ENCODE measurements around the gene CAMK1G. TPM values are rescaled to one million over a fixed set of nuclear protein-coding genes. Genes with fewer than 3 reads are reported as not detected.

CAMK1G gene
- total and polyA plus RNA-seq, 9 of the 15 experiments (the other 6 are each of a cell fraction or from before 2014, with no cell fraction given), result not detected

DNA sequence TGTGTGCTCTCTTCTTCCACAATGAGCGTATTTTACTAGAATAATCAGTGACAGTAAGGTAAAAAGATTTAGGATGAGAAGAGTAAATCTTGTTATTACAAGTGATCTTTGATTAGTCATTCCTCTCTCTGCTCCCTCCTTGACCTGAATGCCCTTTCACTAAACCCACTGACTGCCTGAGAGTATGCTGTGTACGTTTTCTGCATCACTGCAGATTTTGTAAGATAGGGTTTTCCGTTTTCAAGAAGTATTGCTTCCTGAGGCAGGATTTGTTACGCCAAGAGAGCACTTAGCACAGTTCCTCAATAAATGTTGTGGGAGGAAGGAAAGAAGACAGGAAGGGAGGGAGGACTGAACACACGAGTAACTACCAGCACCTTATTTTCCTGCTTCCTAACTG, 76.4 kb downstream of the CAMK1G start (continued):
- TF ChIP-seq, protein P1, sequence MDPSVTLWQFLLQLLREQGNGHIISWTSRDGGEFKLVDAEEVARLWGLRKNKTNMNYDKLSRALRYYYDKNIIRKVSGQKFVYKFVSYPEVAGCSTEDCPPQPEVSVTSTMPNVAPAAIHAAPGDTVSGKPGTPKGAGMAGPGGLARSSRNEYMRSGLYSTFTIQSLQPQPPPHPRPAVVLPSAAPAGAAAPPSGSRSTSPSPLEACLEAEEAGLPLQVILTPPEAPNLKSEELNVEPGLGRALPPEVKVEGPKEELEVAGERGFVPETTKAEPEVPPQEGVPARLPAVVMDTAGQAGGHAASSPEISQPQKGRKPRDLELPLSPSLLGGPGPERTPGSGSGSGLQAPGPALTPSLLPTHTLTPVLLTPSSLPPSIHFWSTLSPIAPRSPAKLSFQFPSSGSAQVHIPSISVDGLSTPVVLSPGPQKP (CRISPR knock-in tag; IDR thresholded peaks at IDR 0.05), result no peak
- TF ChIP-seq SOX6 (IDR thresholded peaks at IDR 0.05) (peak; percentile 39; the same call in 1 of the 2 replicates), ZNF12 (CRISPR knock-in tag; IDR thresholded peaks at IDR 0.05) (no peak), NFE2 (IDR thresholded peaks at IDR 0.05; ENCODE audit: low read depth) (peak; percentile 51; the same call in 1 of the 2 replicates), TAF1 (IDR thresholded peaks at IDR 0.05; ENCODE audit: control insufficient read depth, extremely low read depth, insufficient read depth, low read length, severe bottlenecking) (no peak), NFIX (CRISPR knock-in tag; IDR thresholded peaks at IDR 0.05; ENCODE audit: low read depth) (no peak), MEIS2 (IDR thresholded peaks at IDR 0.05; ENCODE audit: partially characterized antibody) (peak; percentile 63), ZSCAN32 (CRISPR knock-in tag; IDR thresholded peaks at IDR 0.05) (no peak), ZNF184 (CRISPR knock-in tag; IDR thresholded peaks at IDR 0.05) (no peak), TAF15 (IDR thresholded peaks at IDR 0.05; ENCODE audit: low read depth, low read length) (no peak), POLR2G (IDR thresholded peaks at IDR 0.05; ENCODE audit: low read depth, low read length) (no peak), NR2C2 (CRISPR knock-in tag; IDR thresholded peaks at IDR 0.05) (no peak), NR2C2 (tag; IDR thresholded peaks at IDR 0.05) (peak; percentile 85; the same call in 1 of the 2 replicates), ZNF23 (CRISPR knock-in tag; IDR thresholded peaks at IDR 0.05) (no peak), JUND (IDR thresholded peaks at IDR 0.05; ENCODE audit: borderline replicate concordance, low read depth, low read length) (peak; percentile 27; the same call in 1 of the 2 replicates), JUND (tag; IDR thresholded peaks at IDR 0.05; ENCODE audit: borderline replicate concordance, low read depth, low read length) (no peak; the same call in 2 of the 3 replicates), OTX1 (CRISPR knock-in tag; IDR thresholded peaks at IDR 0.05) (no peak), CBX8 (IDR thresholded peaks at IDR 0.05; ENCODE audit: borderline replicate concordance, extremely low read depth, low read depth, low read length, poor library complexity, severe bottlenecking) (no peak)
- TF ChIP-seq, protein P2, sequence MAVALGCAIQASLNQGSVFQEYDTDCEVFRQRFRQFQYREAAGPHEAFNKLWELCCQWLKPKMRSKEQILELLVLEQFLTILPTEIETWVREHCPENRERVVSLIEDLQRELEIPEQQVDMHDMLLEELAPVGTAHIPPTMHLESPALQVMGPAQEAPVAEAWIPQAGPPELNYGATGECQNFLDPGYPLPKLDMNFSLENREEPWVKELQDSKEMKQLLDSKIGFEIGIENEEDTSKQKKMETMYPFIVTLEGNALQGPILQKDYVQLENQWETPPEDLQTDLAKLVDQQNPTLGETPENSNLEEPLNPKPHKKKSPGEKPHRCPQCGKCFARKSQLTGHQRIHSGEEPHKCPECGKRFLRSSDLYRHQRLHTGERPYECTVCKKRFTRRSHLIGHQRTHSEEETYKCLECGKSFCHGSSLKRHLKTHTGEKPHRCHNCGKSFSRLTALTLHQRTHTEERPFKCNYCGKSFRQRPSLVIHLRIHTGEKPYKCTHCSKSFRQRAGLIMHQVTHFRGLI (CRISPR knock-in tag; IDR thresholded peaks at IDR 0.05), result no peak
- TF ChIP-seq, protein P3, sequence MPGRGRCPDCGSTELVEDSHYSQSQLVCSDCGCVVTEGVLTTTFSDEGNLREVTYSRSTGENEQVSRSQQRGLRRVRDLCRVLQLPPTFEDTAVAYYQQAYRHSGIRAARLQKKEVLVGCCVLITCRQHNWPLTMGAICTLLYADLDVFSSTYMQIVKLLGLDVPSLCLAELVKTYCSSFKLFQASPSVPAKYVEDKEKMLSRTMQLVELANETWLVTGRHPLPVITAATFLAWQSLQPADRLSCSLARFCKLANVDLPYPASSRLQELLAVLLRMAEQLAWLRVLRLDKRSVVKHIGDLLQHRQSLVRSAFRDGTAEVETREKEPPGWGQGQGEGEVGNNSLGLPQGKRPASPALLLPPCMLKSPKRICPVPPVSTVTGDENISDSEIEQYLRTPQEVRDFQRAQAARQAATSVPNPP (IDR thresholded peaks at IDR 0.05; ENCODE audit: borderline replicate concordance, insufficient read depth, insufficient read length), result no peak
- TF ChIP-seq, protein P4, sequence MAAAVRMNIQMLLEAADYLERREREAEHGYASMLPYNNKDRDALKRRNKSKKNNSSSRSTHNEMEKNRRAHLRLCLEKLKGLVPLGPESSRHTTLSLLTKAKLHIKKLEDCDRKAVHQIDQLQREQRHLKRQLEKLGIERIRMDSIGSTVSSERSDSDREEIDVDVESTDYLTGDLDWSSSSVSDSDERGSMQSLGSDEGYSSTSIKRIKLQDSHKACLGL (CRISPR knock-in tag; IDR thresholded peaks at IDR 0.05; ENCODE audit: borderline replicate concordance, poor library complexity, severe bottlenecking), result no peak
- TF ChIP-seq, protein P5, sequence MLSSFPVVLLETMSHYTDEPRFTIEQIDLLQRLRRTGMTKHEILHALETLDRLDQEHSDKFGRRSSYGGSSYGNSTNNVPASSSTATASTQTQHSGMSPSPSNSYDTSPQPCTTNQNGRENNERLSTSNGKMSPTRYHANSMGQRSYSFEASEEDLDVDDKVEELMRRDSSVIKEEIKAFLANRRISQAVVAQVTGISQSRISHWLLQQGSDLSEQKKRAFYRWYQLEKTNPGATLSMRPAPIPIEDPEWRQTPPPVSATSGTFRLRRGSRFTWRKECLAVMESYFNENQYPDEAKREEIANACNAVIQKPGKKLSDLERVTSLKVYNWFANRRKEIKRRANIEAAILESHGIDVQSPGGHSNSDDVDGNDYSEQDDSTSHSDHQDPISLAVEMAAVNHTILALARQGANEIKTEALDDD (IDR thresholded peaks at IDR 0.05), result peak; percentile 69
